ENCODE measurements around the gene ISG15. TPM values are rescaled to one million over a fixed set of nuclear protein-coding genes. Genes with fewer than 3 reads are reported as not detected.

Gene ISG15
- total and polyA plus RNA-seq, 2 of the 13 experiments (the other 11 are each of a cell fraction or from before 2014, with no cell fraction given): 42.1 to 54.9 TPM

DNA sequence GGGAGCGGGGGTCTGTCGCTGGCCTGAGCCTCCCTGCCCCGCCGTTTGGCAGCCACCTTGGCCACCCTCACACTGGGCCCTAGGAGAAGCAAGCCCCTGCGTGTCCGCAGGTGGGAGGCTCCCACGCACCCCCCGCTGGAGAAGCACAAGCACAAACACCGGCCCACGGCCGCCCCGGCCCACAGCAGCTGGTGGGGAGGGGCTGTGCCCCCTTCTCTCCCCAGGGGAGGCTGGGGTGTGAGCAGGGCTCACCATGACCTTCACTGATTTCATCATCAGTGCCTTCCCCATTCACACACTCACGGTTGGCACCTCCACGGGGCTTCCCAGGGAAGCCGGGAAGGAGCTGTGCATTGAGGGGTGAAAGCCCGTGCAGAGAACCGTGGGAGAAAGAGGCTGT, 14.5 kb downstream of the ISG15 start:
- intact Hi-C loops (cut with micrococcal nuclease; ENCODE audit: unreplicated experiment): no loop called here
- no peak for FAIRE-seq
- peaks cover 10% of the 10 kb centered on the region for H3K79me2 ChIP-seq (ENCODE audit: insufficient read depth, low read length)

More for the DNA sequence above, 14.5 kb downstream of the ISG15 start:
- no peak overlapping the region for H3K4me2 ChIP-seq (ENCODE audit: low read depth, low read length)
- no peak overlapping the region for H3K9ac ChIP-seq (ENCODE audit: insufficient read depth, low read depth, low read length)
- WGBS (ENCODE audit: low lambda C conversion rate): 92% methylated on average over 5 of the region's 17 CpGs
- no peaks in the 10 kb centered on the region for H3K27me3 ChIP-seq (ENCODE audit: control insufficient read depth in 1 of 2, insufficient read depth in 2 of 2, low read length in 2 of 2)
- TF ChIP-seq RBFOX2 (IDR thresholded peaks at IDR 0.05; ENCODE audit: low read depth, low read length) (peak; percentile 38), POLR2A (IDR thresholded peaks at IDR 0.05; ENCODE audit: insufficient read depth in 1 of 2, low read depth in 2 of 2, low read length in 2 of 2) (peak in 1 of 2 experiments; percentile 27; a peak in 1 of 4 replicates), AGO2 (optimal IDR thresholded peaks at IDR 0.05; ENCODE audit: low read depth, low read length) (peak; percentile 23)
- TF ChIP-seq, protein P1, sequence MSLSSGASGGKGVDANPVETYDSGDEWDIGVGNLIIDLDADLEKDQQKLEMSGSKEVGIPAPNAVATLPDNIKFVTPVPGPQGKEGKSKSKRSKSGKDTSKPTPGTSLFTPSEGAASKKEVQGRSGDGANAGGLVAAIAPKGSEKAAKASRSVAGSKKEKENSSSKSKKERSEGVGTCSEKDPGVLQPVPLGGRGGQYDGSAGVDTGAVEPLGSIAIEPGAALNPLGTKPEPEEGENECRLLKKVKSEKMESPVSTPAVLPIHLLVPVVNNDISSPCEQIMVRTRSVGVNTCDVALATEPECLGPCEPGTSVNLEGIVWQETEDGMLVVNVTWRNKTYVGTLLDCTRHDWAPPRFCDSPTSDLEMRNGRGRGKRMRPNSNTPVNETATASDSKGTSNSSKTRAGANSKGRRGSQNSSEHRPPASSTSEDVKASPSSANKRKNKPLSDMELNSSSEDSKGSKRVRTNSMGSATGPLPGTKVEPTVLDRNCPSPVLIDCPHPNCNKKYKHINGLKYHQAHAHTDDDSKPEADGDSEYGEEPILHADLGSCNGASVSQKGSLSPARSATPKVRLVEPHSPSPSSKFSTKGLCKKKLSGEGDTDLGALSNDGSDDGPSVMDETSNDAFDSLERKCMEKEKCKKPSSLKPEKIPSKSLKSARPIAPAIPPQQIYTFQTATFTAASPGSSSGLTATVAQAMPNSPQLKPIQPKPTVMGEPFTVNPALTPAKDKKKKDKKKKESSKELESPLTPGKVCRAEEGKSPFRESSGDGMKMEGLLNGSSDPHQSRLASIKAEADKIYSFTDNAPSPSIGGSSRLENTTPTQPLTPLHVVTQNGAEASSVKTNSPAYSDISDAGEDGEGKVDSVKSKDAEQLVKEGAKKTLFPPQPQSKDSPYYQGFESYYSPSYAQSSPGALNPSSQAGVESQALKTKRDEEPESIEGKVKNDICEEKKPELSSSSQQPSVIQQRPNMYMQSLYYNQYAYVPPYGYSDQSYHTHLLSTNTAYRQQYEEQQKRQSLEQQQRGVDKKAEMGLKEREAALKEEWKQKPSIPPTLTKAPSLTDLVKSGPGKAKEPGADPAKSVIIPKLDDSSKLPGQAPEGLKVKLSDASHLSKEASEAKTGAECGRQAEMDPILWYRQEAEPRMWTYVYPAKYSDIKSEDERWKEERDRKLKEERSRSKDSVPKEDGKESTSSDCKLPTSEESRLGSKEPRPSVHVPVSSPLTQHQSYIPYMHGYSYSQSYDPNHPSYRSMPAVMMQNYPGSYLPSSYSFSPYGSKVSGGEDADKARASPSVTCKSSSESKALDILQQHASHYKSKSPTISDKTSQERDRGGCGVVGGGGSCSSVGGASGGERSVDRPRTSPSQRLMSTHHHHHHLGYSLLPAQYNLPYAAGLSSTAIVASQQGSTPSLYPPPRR (CRISPR knock-in tag; IDR thresholded peaks at IDR 0.05; ENCODE audit: borderline replicate concordance): no peak
- H3K27ac ChIP-seq (ENCODE audit: extremely low read length, insufficient read depth, low read length): no peak overlapping the region
- no peak overlapping the region for H2AFZ ChIP-seq (ENCODE audit: low read length)
- no peaks in the 10 kb centered on the region for H3K9me3 ChIP-seq (ENCODE audit: low read length)
- ATAC-seq (no peak), DNase-seq (ENCODE audit: low spot score) (no peak)
- CTCF ChIA-PET (ENCODE audit: low intra/inter-chr PET ratio, low total read pairs): no interaction called here
- peaks cover 1 to 17% of the 10 kb centered on the region in 2 experiments; a peak in 4 of 5 replicates for H3K36me3 ChIP-seq (replicated peaks in 1 of 2; ENCODE audit: control insufficient read depth in 1 of 2, insufficient read depth in 2 of 2, low read length in 2 of 2)
- H3K4me1 ChIP-seq (ENCODE audit: insufficient read depth, low read length): peaks cover 46% of the 10 kb centered on the region
- in situ Hi-C loops (cut with HindIII; ENCODE audit: extremely low pct_ligation_motif_present, low pct_unique_long_range_greater_than_20kb): no loop called here
- POLR2A ChIA-PET: no interaction called here
- peaks cover 26% of the 10 kb centered on the region; the same call in 1 of the 2 replicates for H4K20me1 ChIP-seq (ENCODE audit: insufficient read depth, low read length)
- no TSS peak for BruUV-seq (replicated peaks)
- H3K4me3 ChIP-seq (replicated peaks in 1 of 3; ENCODE audit: insufficient read depth in 1 of 3, low read depth in 2 of 3, low read length in 3 of 3): no peak overlapping the region

All from HepG2 (cell line).